Inflammatory macrophage treated with lipopolysaccharide for 1 hour (primary cell): ENCODE results near the gene HPN.
"Not testable (repeated sequence)": the region's sequence is repeated elsewhere in the genome, so short reads cannot be mapped to it uniquely, and the experiment has no call there.

Experiments used
- DNase-seq, 2 donors: peaks; one replicate each; pipeline ENCODE4 v3.0.0-alpha.2; 2020 to 2022

The HPN gene

GRCh38 chr19:35044317-35045117, 3.0 kb downstream of the HPN start:
- peak in 1 of 2 donors; percentile 85 for DNase-seq

GRCh38 chr19:35045667-35046300, 4.3 kb downstream of the HPN start:
- DNase-seq = peak; percentile 63 to 68

GRCh38 chr19:35046461-35046860, 4.9 kb downstream of the HPN start:
- no peak for DNase-seq

- no peak for DNase-seq
Observed at GRCh38 chr19:35048911-35049411, 7.4 kb downstream of the HPN start.

- no peak for DNase-seq
Observed at GRCh38 chr19:35049456-35049855, 7.9 kb downstream of the HPN start.

GRCh38 chr19:35050662-35051061, 9.1 kb downstream of the HPN start:
- not testable (repeated sequence) for DNase-seq

GRCh38 chr19:35051268-35051667, 9.7 kb downstream of the HPN start:
- DNase-seq = not testable (repeated sequence)

GRCh38 chr19:35051796-35052195, 10.3 kb downstream of the HPN start:
- DNase-seq = no peak

- no peak for DNase-seq
Observed at GRCh38 chr19:35052599-35053190, 11.2 kb downstream of the HPN start.

- DNase-seq = no peak
Observed at GRCh38 chr19:35053667-35054293, 12.3 kb downstream of the HPN start.

- DNase-seq = no peak
Observed at GRCh38 chr19:35054626-35055025, 13.1 kb downstream of the HPN start.

- no peak for DNase-seq
Observed at GRCh38 chr19:35055715-35056179, 14.2 kb downstream of the HPN start.

GRCh38 chr19:35056513-35057063, 15.1 kb downstream of the HPN start:
- no peak for DNase-seq

GRCh38 chr19:35058370-35058769, 16.8 kb downstream of the HPN start:
- no peak for DNase-seq

GRCh38 chr19:35059006-35059798, 17.7 kb downstream of the HPN start:
- DNase-seq = no peak

GRCh38 chr19:35059799-35060091, 18.2 kb downstream of the HPN start:
- no peak for DNase-seq

- no peak for DNase-seq
Observed at GRCh38 chr19:35060160-35060855, 18.8 kb downstream of the HPN start.

GRCh38 chr19:35061583-35062373, 20.3 kb downstream of the HPN start:
- DNase-seq = no peak

- DNase-seq = no peak
Observed at GRCh38 chr19:35062942-35063341, 21.4 kb downstream of the HPN start.

- DNase-seq = peak in 1 of 2 donors; percentile 8
Observed at GRCh38 chr19:35063940-35064818, 22.7 kb downstream of the HPN start.
